ENCODE measurements around the gene BCL2L15.

Gene BCL2L15

GRCh38 chr1:113887402-113888175 lies at the start of gene BCL2L15:
BCL2L15 (minus strand) TSS chr1:113887581; CDS start chr1:113887375, 206 bp downstream.
- DNase-seq (ENCODE audit: insufficient read length, low spot score) = no peak
- FAIRE-seq = no peak
- TF ChIP-seq, protein P1, sequence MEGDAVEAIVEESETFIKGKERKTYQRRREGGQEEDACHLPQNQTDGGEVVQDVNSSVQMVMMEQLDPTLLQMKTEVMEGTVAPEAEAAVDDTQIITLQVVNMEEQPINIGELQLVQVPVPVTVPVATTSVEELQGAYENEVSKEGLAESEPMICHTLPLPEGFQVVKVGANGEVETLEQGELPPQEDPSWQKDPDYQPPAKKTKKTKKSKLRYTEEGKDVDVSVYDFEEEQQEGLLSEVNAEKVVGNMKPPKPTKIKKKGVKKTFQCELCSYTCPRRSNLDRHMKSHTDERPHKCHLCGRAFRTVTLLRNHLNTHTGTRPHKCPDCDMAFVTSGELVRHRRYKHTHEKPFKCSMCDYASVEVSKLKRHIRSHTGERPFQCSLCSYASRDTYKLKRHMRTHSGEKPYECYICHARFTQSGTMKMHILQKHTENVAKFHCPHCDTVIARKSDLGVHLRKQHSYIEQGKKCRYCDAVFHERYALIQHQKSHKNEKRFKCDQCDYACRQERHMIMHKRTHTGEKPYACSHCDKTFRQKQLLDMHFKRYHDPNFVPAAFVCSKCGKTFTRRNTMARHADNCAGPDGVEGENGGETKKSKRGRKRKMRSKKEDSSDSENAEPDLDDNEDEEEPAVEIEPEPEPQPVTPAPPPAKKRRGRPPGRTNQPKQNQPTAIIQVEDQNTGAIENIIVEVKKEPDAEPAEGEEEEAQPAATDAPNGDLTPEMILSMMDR (IDR thresholded peaks at IDR 0.05; ENCODE audit: insufficient read depth, missing control alignments) = no peak

DNA sequence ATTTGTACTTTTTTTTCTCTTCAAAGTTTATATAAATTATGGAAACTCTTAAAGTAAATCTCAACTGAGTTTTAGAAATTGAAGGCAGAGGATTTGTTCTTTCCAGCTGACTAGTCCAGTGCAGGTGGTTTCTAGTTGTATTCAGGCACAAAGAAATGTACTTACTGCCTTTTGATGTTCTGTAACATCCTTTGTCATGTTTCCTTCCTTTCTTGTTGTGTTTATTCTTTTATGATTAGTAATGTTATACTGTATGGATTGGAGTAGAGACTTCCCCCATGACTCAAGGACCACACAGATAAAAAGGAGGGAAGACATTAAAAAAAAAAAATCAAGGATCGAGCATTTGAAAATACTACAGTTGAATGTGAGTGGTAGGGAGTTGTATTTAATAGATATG lies 49.8 kb upstream of the BCL2L15 start:
- DNase-seq (ENCODE audit: insufficient read length, low spot score) = no peak
- TF ChIP-seq, protein P1 (IDR thresholded peaks at IDR 0.05; ENCODE audit: insufficient read depth, missing control alignments) = no peak
- no peak for FAIRE-seq

DNA sequence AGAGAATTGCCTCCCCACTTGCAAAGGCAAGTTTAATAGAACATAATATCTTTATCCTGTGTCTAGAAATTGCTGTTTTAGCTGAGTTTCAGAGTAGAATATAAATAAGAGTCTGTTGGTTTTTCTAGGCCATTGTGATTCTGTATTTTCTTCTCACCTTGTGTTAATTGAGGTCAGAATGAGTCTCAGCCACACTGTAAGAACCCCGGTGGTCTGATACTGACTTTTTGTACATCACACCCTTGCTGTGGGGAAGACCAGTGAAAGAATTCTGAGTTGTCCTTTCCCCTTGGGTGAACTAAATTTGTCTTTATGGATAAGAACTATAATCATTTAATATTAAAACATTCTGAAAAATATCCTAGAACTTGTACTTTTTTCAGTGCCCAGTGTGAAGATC lies 48.6 kb upstream of the BCL2L15 start:
- DNase-seq (ENCODE audit: insufficient read length, low spot score) (no peak), FAIRE-seq (no peak)

GRCh38 chr1:113935176-113935575 lies 47.8 kb upstream of the BCL2L15 start:
- TF ChIP-seq, protein P1 (IDR thresholded peaks at IDR 0.05; ENCODE audit: insufficient read depth, missing control alignments) = no peak
- DNase-seq (ENCODE audit: insufficient read length, low spot score) = no peak
- no peak for FAIRE-seq

More for the DNA sequence above, 48.6 kb upstream of the BCL2L15 start:
- TF ChIP-seq, protein P1 (IDR thresholded peaks at IDR 0.05; ENCODE audit: insufficient read depth, missing control alignments) = no peak

DNA sequence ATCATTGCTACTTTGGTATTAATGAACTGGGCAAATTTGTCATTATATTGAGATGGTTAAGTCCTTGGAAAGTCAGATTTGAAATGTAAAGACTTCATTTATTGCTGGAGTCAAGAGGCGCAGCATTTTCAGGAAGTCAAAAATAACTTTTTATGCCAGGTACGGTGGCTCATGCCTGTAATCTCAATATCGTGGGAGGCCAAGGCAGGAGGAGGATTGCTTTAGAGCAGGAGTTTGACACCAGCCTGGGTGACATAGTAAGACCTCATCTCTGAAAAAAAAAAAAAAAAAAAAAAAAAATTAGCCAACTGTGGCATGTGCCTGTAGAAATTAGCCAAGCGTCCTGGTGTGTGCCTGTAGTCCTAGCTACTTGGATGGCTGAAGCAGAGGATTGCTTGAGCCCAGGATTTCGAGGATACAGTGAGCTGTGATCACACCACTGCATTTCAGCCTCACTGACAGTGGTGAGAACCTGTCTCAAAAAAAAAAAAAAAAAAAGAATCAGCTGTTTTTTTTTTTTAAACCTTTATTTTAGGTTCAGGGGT lies 47.2 kb upstream of the BCL2L15 start:
- TF ChIP-seq, protein P1 (IDR thresholded peaks at IDR 0.05; ENCODE audit: insufficient read depth, missing control alignments) = no peak
- DNase-seq (ENCODE audit: insufficient read length, low spot score) = no peak
- no peak for FAIRE-seq

DNA sequence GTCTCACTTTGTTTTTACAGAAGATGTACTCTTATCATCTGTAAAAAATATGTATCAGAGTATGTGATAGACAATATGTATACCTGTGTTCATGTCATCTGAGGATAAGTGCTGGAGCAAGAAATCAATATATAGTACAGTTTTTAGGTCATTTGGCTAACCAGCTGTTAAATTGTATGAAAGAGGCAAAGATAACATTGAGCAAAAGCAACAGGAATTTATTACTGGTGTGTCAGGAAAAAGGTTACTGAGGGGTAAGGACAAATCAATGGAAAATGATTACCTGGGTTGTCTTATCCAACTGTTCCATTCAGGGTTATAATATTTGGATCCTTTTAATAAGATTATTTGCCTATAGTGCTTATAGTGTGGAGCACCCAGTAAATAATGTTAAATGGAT lies 46.6 kb upstream of the BCL2L15 start:
- DNase-seq (ENCODE audit: insufficient read length, low spot score) (no peak), FAIRE-seq (no peak)
- TF ChIP-seq, protein P1 (IDR thresholded peaks at IDR 0.05; ENCODE audit: insufficient read depth, missing control alignments) = no peak

DNA sequence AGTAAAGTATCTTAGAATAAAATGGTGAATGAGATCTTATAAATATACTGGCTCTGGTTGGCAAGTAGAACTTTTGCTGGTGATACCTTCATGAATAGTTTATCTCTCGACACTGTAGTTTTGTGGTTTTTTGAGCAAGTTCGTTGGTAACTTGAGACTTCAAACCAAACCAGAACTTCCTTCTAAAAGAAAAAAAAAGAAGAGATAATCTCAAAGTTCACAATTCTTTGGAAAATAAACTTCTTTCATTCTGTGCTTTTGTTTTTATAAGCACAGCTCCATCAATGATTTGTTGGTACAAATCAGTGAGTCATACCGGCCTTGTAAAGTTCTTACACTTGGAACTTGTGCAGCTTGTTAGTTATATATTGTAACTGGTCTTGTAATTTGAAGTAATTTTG lies 44.1 kb upstream of the BCL2L15 start:
- no peak for FAIRE-seq
- DNase-seq (ENCODE audit: insufficient read length, low spot score) = no peak
- TF ChIP-seq, protein P1 (IDR thresholded peaks at IDR 0.05; ENCODE audit: insufficient read depth, missing control alignments) = no peak
